SW480 (cell line): Measurements from ENCODE around the gene KMT5B.

Experiments
- DNase-seq: peaks from one replicate; pipeline ENCODE4 v3.0.0-alpha.2; 2016; ENCODE audit warnings: low spot score

The KMT5B gene

GRCh38 chr11:68179847-68180246 is 33.2 kb downstream of the KMT5B start:
- DNase-seq = no peak

- DNase-seq = no peak
Measured at GRCh38 chr11:68177877-68178276, 35.2 kb downstream of the KMT5B start.

GRCh38 chr11:68173926-68174325 is 39.2 kb downstream of the KMT5B start:
- no peak for DNase-seq

- no peak for DNase-seq
Measured at GRCh38 chr11:68169442-68169841, 43.7 kb downstream of the KMT5B start.

GRCh38 chr11:68168694-68169093 is 44.4 kb downstream of the KMT5B start:
- no peak for DNase-seq

- no peak for DNase-seq
Measured at GRCh38 chr11:68167474-68167873, 45.6 kb downstream of the KMT5B start.

GRCh38 chr11:68166969-68167368 is 46.1 kb downstream of the KMT5B start:
- DNase-seq = no peak

GRCh38 chr11:68165601-68166000 is 47.5 kb downstream of the KMT5B start:
- no peak for DNase-seq

GRCh38 chr11:68164437-68164836 is 48.7 kb downstream of the KMT5B start:
- no peak for DNase-seq

GRCh38 chr11:68163691-68164090 is 49.4 kb downstream of the KMT5B start:
- no peak for DNase-seq

- no peak for DNase-seq
Measured at GRCh38 chr11:68160100-68160695, 52.9 kb downstream of the KMT5B start.

- DNase-seq = no peak
Measured at GRCh38 chr11:68159665-68160064, 53.4 kb downstream of the KMT5B start.

- no peak for DNase-seq
Measured at GRCh38 chr11:68159161-68159560, 53.9 kb downstream of the KMT5B start.

GRCh38 chr11:68158580-68158979 is 54.5 kb downstream of the KMT5B start:
- DNase-seq = no peak

- no peak for DNase-seq
Measured at GRCh38 chr11:68153742-68154141, 59.4 kb downstream of the KMT5B start.

- DNase-seq = peak; percentile 26
Measured at GRCh38 chr11:68150037-68150436, 63.1 kb downstream of the KMT5B start.

- DNase-seq = no peak
Measured at GRCh38 chr11:68149417-68149816, 63.7 kb downstream of the KMT5B start.

- no peak for DNase-seq
Measured at GRCh38 chr11:68148879-68149278, 64.2 kb downstream of the KMT5B start.

- DNase-seq = no peak
Measured at GRCh38 chr11:68148071-68148805, 64.9 kb downstream of the KMT5B start.

- DNase-seq = peak; percentile 52
Measured at GRCh38 chr11:68146704-68147474, 66.2 kb downstream of the KMT5B start.

GRCh38 chr11:68146010-68146540 is 67.0 kb downstream of the KMT5B start:
- DNase-seq = no peak

GRCh38 chr11:68145120-68145866 is 67.8 kb downstream of the KMT5B start:
- no peak for DNase-seq
